ENCODE data around the gene PLTP. TPM values are rescaled to one million over a fixed set of nuclear protein-coding genes. Genes with fewer than 3 reads are reported as not detected.

PLTP gene
- total and polyA plus RNA-seq, 2 of the 13 experiments (the other 11 are each of a cell fraction or from before 2014, with no cell fraction given), result 16.9 to 28.6 TPM

GRCh38 chr20:45935416-45936046 lies 23.6 kb upstream of the PLTP start (continued):
- no peak for TF ChIP-seq ZNF800 (CRISPR knock-in tag; IDR thresholded peaks at IDR 0.05)
- TF ChIP-seq SMYD3 (CRISPR knock-in tag; IDR thresholded peaks at IDR 0.05), result no peak
- TF ChIP-seq ZNF670 (CRISPR knock-in tag; IDR thresholded peaks at IDR 0.05; ENCODE audit: borderline replicate concordance), result peak; percentile 43; the same call in 1 of the 2 replicates
- no peak for TF ChIP-seq ERF (CRISPR knock-in tag; IDR thresholded peaks at IDR 0.05)
- no peak for TF ChIP-seq CREB3 (CRISPR knock-in tag; IDR thresholded peaks at IDR 0.05)
- TF ChIP-seq, protein P1, sequence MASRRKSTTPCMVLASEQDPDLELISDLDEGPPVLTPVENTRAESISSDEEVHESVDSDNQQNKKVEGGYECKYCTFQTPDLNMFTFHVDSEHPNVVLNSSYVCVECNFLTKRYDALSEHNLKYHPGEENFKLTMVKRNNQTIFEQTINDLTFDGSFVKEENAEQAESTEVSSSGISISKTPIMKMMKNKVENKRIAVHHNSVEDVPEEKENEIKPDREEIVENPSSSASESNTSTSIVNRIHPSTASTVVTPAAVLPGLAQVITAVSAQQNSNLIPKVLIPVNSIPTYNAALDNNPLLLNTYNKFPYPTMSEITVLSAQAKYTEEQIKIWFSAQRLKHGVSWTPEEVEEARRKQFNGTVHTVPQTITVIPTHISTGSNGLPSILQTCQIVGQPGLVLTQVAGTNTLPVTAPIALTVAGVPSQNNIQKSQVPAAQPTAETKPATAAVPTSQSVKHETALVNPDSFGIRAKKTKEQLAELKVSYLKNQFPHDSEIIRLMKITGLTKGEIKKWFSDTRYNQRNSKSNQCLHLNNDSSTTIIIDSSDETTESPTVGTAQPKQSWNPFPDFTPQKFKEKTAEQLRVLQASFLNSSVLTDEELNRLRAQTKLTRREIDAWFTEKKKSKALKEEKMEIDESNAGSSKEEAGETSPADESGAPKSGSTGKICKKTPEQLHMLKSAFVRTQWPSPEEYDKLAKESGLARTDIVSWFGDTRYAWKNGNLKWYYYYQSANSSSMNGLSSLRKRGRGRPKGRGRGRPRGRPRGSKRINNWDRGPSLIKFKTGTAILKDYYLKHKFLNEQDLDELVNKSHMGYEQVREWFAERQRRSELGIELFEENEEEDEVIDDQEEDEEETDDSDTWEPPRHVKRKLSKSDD (CRISPR knock-in tag; IDR thresholded peaks at IDR 0.05; ENCODE audit: low read depth), result no peak; the same call in 1 of the 2 replicates
- no peak for TF ChIP-seq IKZF1 (IDR thresholded peaks at IDR 0.05)
- TF ChIP-seq, protein P2, sequence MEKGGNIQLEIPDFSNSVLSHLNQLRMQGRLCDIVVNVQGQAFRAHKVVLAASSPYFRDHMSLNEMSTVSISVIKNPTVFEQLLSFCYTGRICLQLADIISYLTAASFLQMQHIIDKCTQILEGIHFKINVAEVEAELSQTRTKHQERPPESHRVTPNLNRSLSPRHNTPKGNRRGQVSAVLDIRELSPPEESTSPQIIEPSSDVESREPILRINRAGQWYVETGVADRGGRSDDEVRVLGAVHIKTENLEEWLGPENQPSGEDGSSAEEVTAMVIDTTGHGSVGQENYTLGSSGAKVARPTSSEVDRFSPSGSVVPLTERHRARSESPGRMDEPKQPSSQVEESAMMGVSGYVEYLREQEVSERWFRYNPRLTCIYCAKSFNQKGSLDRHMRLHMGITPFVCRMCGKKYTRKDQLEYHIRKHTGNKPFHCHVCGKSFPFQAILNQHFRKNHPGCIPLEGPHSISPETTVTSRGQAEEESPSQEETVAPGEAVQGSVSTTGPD (CRISPR knock-in tag; IDR thresholded peaks at IDR 0.05), result no peak
- TF ChIP-seq, protein P3, sequence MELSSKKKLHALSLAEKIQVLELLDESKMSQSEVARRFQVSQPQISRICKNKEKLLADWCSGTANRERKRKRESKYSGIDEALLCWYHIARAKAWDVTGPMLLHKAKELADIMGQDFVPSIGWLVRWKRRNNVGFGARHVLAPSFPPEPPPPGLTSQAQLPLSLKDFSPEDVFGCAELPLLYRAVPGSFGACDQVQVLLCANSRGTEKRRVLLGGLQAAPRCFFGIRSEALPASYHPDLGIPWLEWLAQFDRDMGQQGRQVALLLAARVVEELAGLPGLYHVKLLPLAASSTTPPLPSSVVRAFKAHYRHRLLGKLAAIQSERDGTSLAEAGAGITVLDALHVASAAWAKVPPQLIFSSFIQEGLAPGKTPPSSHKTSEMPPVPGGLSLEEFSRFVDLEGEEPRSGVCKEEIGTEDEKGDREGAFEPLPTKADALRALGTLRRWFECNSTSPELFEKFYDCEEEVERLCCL (CRISPR knock-in tag; IDR thresholded peaks at IDR 0.05; ENCODE audit: borderline replicate concordance), result no peak
- no peak for TF ChIP-seq BHLHE40 (IDR thresholded peaks at IDR 0.05; ENCODE audit: low read length)
- TF ChIP-seq GPBP1L1 (CRISPR knock-in tag; IDR thresholded peaks at IDR 0.05), result no peak
- no peak for TF ChIP-seq ZIK1 (CRISPR knock-in tag; IDR thresholded peaks at IDR 0.05; ENCODE audit: borderline replicate concordance, low read depth)
- TF ChIP-seq ZMAT3 (CRISPR knock-in tag; conservative IDR thresholded peaks at IDR 0.05), result 0 out of 2 replicates have a peak, but pooled peaks have one; percentile 40
- no peak for TF ChIP-seq ZNF567 (CRISPR knock-in tag; IDR thresholded peaks at IDR 0.05; ENCODE audit: borderline replicate concordance)
- TF ChIP-seq ZNF616 (CRISPR knock-in tag; IDR thresholded peaks at IDR 0.05; ENCODE audit: low read depth), result no peak
- no peak for TF ChIP-seq KDM5B (CRISPR knock-in tag; IDR thresholded peaks at IDR 0.05; ENCODE audit: borderline replicate concordance)
- TF ChIP-seq SOX13 (IDR thresholded peaks at IDR 0.05), result no peak
- 0 out of 4 replicates have a peak, but pooled peaks have one; percentile 5 to 75 for TF ChIP-seq SOX13 (CRISPR knock-in tag; conservative IDR thresholded peaks at IDR 0.05 in 1 of 2, IDR thresholded peaks at IDR 0.05 in 1 of 2)
- TF ChIP-seq ASH2L (IDR thresholded peaks at IDR 0.05; ENCODE audit: insufficient read length, low read depth, low read length), result peak; percentile 65

Measured in HepG2 (cell line).